Lower lobe of right lung (tissue), 2 donors: ENCODE data around the gene BEND6. TPM values are rescaled to one million over a fixed set of nuclear protein-coding genes. Genes with fewer than 3 reads are reported as not detected.
"Not testable (repeated sequence)": the region's sequence is repeated elsewhere in the genome, so short reads cannot be mapped to it uniquely, and the experiment has no call there.

Source experiments
- ATAC-seq, 2 donors: fragments of 200-7000 bp; cut with Tn5 transposase; one replicate each; pipeline ENCODE4 v1.9.1; 2020 to 2022; ENCODE audit warnings: mild to moderate bottlenecking in 2 of 2, moderate library complexity in 2 of 2
- DNase-seq: peaks from one replicate; pipeline ENCODE4 v3.0.0-alpha.2; 2020
- H3K27ac ChIP-seq: fragments of 200-600 bp; one replicate; pipeline ENCODE4 v1.8.0; 2022
- H3K27me3 ChIP-seq: fragments of 200-600 bp; one replicate; pipeline ENCODE4 v1.8.0; 2022; ENCODE audit warnings: low read depth
- H3K36me3 ChIP-seq: fragments of 200-600 bp; one replicate; pipeline ENCODE4 v1.8.0; 2022; ENCODE audit warnings: mild to moderate bottlenecking
- H3K4me1 ChIP-seq: fragments of 200-600 bp; one replicate; pipeline ENCODE4 v1.8.0; 2022
- H3K4me3 ChIP-seq: fragments of 200-600 bp; one replicate; pipeline ENCODE4 v1.8.0; 2022; ENCODE audit warnings: mild to moderate bottlenecking
- H3K9me3 ChIP-seq: fragments of 200-600 bp; one replicate; pipeline ENCODE4 v1.8.0; 2022
- CTCF ChIP-seq: fragments of 200-600 bp; IDR thresholded peaks from one replicate; pipeline ENCODE4 v1.8.0; 2022; ENCODE audit warnings: antibody characterized with exemption, mild to moderate bottlenecking
- intact Hi-C: fragments of 100-400 bp; cut with DNase I; formaldehyde crosslinking; loops from one replicate; pipeline ENCODE4 v1.11.0; 2022
- total RNA-seq: library from RNA; stranded (reverse); fragmentation: NEBNext Ultra II Directional; extraction: Animal tissue kit (Norgen Biotek cat#: 25700); gene quantifications from one replicate; pipeline ENCODE4 v1.2.1, GENCODE V29; 2021
- donor health status: DM: no; HTN: yes; CAD: no; lungs with severe emphysema.

The BEND6 gene
- total RNA-seq, 1 donor from 2014 or later: 0.32 TPM

- ATAC-seq (no peak), DNase-seq (no peak)
- Histone ChIP-seq H3K4me3 (no peak overlapping the region), H3K27ac (no peak overlapping the region), H3K27me3 (no peaks in the 10 kb centered on the region), H3K4me1 (no peaks in the 10 kb centered on the region), H3K36me3 (no peaks in the 10 kb centered on the region), H3K9me3 (no peaks in the 10 kb centered on the region)
- TF ChIP-seq CTCF: no peak
- intact Hi-C loops: no loop called here
Observed at GRCh38 chr6:57038906-57039305, 84.0 kb downstream of the BEND6 start.

GRCh38 chr6:57040011-57040410 is 85.1 kb downstream of the BEND6 start:
- no peak overlapping the region for H3K27ac ChIP-seq
- ATAC-seq (no peak), DNase-seq (no peak)
- H3K27me3 ChIP-seq: no peaks in the 10 kb centered on the region
- TF ChIP-seq CTCF: no peak
- H3K36me3 ChIP-seq: no peaks in the 10 kb centered on the region
- no peaks in the 10 kb centered on the region for H3K4me1 ChIP-seq
- intact Hi-C loops: no loop called here
- H3K9me3 ChIP-seq: no peaks in the 10 kb centered on the region
- no peak overlapping the region for H3K4me3 ChIP-seq

GRCh38 chr6:57044061-57044460 is 89.2 kb downstream of the BEND6 start:
- ATAC-seq, H3K4me3 ChIP-seq, H3K27ac ChIP-seq, H3K36me3 ChIP-seq, H3K9me3 ChIP-seq, DNase-seq, H3K27me3 ChIP-seq, intact Hi-C loops: not testable (repeated sequence)
- peaks cover 12% of the 10 kb centered on the region for H3K4me1 ChIP-seq

GRCh38 chr6:57044568-57044967 is 89.7 kb downstream of the BEND6 start:
- Histone ChIP-seq H3K36me3 (no peaks in the 10 kb centered on the region), H3K4me1 (peaks cover 16% of the 10 kb centered on the region), H3K27me3 (no peaks in the 10 kb centered on the region), H3K27ac (no peak overlapping the region), H3K9me3 (no peaks in the 10 kb centered on the region), H3K4me3 (no peak overlapping the region)
- intact Hi-C loops: no loop called here
- DNase-seq (no peak), ATAC-seq (no peak)
- TF ChIP-seq CTCF: no peak

- H3K27me3 ChIP-seq, H3K9me3 ChIP-seq, intact Hi-C loops: not testable (repeated sequence)
- Histone ChIP-seq H3K4me3 (peak within 1 kb of the TSS; percentile 64), H3K36me3 (peaks cover 15% of the 10 kb centered on the region), H3K27ac (peak within 1 kb of the TSS; percentile 73), H3K4me1 (peaks cover 16% of the 10 kb centered on the region)
- ATAC-seq: peak; percentile 99
- peak; percentile 91 for DNase-seq
Observed at GRCh38 chr6:57046332-57047256, 91.7 kb downstream of the BEND6 start, which contains the start of gene KIAA1586. TSS of gene KIAA1586 (plus strand) at chr6:57046693. CDS start at chr6:57046756, 63 bp downstream.

- intact Hi-C loops, H3K4me3 ChIP-seq, H3K9me3 ChIP-seq, DNase-seq, H3K27me3 ChIP-seq, H3K27ac ChIP-seq: not testable (repeated sequence)
- H3K4me1 ChIP-seq: peaks cover 16% of the 10 kb centered on the region
- peaks cover 22% of the 10 kb centered on the region for H3K36me3 ChIP-seq
- peak; percentile 4 to 25 for ATAC-seq
Observed at GRCh38 chr6:57047257-57047585, 92.3 kb downstream of the BEND6 start.

GRCh38 chr6:57047859-57048258 is 93.0 kb downstream of the BEND6 start:
- H3K9me3 ChIP-seq, intact Hi-C loops, H3K27me3 ChIP-seq, ATAC-seq, H3K4me3 ChIP-seq, DNase-seq, H3K27ac ChIP-seq: not testable (repeated sequence)
- H3K36me3 ChIP-seq: peaks cover 28% of the 10 kb centered on the region
- H3K4me1 ChIP-seq: peaks cover 16% of the 10 kb centered on the region
